EH (cell line): Measurements from ENCODE around the gene OVAAL.
A peak's percentile ranks its signal among the peaks of the same experiment; 100 is the strongest.

Experiments used
- DNase-seq: peaks from one replicate; pipeline ENCODE4 v3.0.0-alpha.2; 2015; ENCODE audit warnings: low read depth

OVAAL gene

GRCh38 chr1:180571060-180571831, 12.5 kb downstream of the OVAAL start:
- DNase-seq = peak; percentile 70

GRCh38 chr1:180571832-180572636, 13.3 kb downstream of the OVAAL start:
- peak; percentile 25 for DNase-seq

DNA sequence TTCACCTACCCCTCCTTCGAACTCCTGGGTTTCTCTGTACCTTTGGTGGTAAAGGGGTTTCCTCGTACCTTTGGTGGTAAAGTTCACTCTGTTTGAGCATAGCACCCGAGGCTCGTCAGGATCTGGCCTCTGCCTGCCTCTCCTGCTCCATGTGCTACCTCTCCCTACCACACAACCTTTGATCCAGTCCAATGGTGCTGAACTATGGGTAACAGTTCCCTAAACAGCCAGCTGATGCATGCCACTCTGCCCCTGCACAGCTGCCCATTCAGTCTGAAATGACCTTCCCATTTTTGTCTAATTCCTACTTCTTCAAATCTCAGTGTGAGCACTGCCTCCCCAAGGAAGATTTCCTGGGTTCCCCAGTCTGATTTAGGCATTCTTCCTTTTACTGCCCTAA, 14.0 kb downstream of the OVAAL start:
- no peak for DNase-seq

GRCh38 chr1:180574031-180574713, 15.4 kb downstream of the OVAAL start:
- no peak for DNase-seq

GRCh38 chr1:180577361-180577760, 18.6 kb downstream of the OVAAL start:
- DNase-seq = no peak

GRCh38 chr1:180579961-180580611, 21.3 kb downstream of the OVAAL start:
- DNase-seq = peak; percentile 62

- DNase-seq = peak; percentile 74
Observed at GRCh38 chr1:180581635-180582039, 22.9 kb downstream of the OVAAL start.

- no peak for DNase-seq
Observed at GRCh38 chr1:180584869-180585268, 26.1 kb downstream of the OVAAL start.

- DNase-seq = no peak
Observed at GRCh38 chr1:180585994-180586359, 27.2 kb downstream of the OVAAL start.

DNA sequence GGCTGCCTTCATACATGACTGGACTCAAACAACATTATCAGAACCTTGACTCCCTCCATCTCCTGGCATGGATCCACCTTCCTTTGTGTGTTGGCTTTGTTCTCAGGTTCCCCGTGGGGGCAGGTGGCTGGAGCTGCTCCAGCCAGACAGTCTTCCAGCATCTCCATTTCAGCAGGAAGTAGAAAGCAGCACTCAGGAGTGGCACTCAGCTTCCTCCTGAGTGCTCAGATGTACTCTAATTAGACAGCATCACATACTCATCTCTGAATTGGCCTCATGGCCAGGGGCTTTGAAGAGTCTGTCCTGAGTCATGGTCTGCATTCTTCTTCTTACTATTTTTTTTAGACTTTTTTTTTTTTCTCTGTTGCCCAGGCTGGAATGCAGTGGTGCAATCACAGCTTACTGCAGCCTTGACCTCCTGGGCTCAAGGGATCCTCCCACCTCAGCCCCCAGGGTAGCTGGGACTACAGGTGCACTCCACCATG, 27.9 kb downstream of the OVAAL start:
- peak; percentile 90 for DNase-seq

DNA sequence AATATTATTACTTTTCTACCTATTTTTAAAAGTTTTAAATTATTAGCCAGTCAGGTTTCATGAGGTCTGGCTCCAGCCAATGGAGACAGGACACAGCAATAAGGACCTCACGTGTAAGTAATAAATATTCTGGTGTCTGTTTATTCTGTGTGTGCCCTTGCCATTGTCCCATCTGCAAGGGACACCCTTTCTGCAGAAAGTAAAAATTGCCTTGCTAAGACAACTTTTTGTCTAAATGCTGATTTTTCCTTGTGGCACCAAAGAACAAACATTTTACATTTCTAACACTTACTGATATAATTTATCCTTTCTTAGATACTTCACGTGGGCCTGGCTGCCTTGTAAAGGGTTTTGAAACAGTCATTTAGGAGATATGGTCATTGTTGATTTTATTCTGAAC, 29.4 kb downstream of the OVAAL start:
- DNase-seq = no peak

GRCh38 chr1:180590889-180591288, 32.1 kb downstream of the OVAAL start:
- no peak for DNase-seq

GRCh38 chr1:180593382-180593781, 34.6 kb downstream of the OVAAL start:
- DNase-seq = no peak

DNA sequence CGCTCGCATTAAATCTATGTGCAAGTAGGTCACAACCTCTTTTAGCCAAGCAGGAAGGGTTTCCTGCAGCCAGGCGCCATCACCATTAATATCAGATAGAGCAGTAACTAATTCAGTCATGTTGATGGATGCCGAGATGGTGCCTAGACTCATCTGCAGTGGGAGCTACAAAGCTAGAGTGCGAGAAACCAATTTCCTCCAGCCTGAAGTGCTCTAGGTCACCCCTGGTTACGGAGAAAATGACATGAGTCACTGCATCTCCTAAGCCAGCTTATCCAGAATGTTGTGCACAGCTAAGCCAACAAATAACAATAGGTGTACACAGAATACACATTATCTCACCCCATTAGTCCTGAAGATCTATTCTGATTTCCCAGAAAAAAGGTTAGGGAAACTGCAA, 36.0 kb downstream of the OVAAL start:
- DNase-seq = no peak

GRCh38 chr1:180595966-180596365, 37.2 kb downstream of the OVAAL start:
- DNase-seq = no peak

DNA sequence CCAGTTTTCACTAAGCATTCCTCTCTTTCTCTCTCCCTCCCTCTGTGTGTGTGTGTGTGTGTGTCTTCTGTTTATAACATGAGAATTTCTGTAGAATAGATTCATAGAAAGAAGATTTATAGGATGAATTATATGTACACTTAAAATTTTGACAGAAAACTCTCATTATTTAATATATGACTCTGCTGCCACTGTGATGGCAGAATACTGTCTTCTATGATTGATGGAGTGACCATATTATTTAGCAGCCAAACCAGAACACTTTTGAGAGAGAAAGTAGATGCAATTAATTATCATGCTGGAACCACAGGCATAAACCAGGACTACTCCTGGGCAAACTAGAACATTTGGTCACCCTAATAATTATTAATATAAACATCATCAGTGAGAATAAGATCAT, 38.8 kb downstream of the OVAAL start:
- no peak for DNase-seq

- peak; percentile 32 for DNase-seq
Observed at GRCh38 chr1:180598333-180598974, 39.7 kb downstream of the OVAAL start.

DNA sequence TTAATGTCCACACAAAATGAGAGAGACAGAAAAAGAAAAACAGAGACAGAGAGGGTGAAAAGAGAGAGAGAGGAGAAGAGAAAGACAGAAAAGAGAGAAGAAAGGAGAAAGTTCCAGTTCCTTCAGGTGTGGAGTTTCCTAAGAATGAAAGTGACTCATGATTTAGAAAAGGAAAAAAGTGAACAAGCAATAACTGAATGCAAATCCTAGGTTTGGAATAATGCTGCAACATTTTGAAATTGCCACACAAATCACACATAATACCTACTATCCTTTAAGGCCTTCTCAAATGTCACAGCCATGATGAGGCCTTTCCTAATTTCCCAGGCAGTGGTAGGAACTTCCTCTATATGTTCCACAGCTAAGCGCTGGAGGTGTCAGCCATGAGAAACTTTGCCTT, 41.6 kb downstream of the OVAAL start:
- DNase-seq = no peak

DNA sequence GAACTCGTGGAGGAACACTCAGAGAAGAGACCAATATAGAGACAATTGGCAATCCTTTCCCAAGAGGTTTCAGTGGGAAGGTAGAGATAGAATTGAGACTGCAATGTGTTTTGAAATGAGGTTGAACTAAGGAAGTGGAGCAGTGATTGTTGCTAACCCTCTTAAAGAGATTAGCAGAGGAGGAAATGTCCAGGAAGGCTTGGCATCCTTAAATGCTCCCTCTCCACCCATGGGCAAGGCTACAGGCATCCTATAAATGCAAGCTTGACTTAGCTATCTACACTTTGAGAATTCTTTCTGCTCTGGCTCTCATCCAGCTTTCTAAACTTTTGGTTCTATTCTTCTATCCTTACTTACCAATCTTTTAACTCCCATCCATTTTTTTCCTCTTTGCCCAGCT, 42.7 kb downstream of the OVAAL start:
- no peak for DNase-seq

GRCh38 chr1:180603223-180603849, 44.6 kb downstream of the OVAAL start:
- DNase-seq = no peak

DNA sequence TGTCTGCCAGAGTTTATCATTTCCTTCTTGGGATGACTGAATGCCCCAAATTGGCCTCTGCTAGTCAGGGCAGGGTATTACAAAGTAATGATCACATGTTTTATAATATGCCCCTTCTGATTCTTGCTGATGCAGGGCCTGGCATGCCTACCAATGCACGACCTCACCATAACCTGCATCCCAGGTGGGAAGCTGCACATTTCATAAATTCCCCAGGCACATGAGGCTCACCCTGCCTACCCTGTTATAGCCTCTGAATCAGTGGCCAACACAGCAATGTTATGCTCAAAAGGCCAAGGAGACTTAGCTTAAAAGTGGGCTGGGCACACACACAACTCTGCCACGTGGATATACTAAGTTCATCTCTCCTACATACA, 45.1 kb downstream of the OVAAL start:
- DNase-seq = no peak
